Keratinocyte (primary cell): ENCODE data around the gene SIDT2.

Source experiments
- CTCF ChIP-seq, 3 experiments: IDR thresholded peaks in 1 of 3; conservative IDR thresholded peaks in 1 of 3; optimal IDR thresholded peaks in 1 of 3; 2 replicates in 2 of 3; 3 replicates in 1 of 3; pipeline versions ENCODE3 to v1.5.1; 2011; ENCODE audit warnings: low read length in 3 of 3, mild to moderate bottlenecking in 3 of 3, moderate library complexity in 2 of 3, control low read depth in 1 of 3, inconsistent platforms in 1 of 3; ENCODE audit not compliant: insufficient read depth in 2 of 3; ENCODE audit errors: extremely low read depth in 1 of 3
- EZH2 ChIP-seq: IDR thresholded peaks from one replicate; pipeline ENCODE4 v1.6.1; 2012; ENCODE audit warnings: inconsistent platforms, mild to moderate bottlenecking, low read length, moderate library complexity

- TF ChIP-seq EZH2, result no peak
- no peak for TF ChIP-seq CTCF (optimal IDR thresholded peaks at IDR 0.05 in 1 of 3, IDR thresholded peaks at IDR 0.05 in 1 of 3, conservative IDR thresholded peaks at IDR 0.05 in 1 of 3; ENCODE audit: extremely low read depth in 1 of 3, insufficient read depth in 2 of 3, low read length in 3 of 3)
Measured at GRCh38 chr11:117130879-117131278, 47.7 kb upstream of the SIDT2 start.
